Fibroblast of villous mesenchyme (primary cell): ENCODE measurements around the gene PGAM2. TPM values are rescaled to one million over a fixed set of nuclear protein-coding genes. Genes with fewer than 3 reads are reported as not detected.
A peak's percentile ranks its signal among the peaks of the same experiment; 100 is the strongest.

Experiments used
- DNase-seq: peaks from one replicate; pipeline ENCODE4 v3.0.0-alpha.2; 2010; ENCODE audit warnings: low read depth
- H3K4me3 ChIP-seq: 2 replicates; pipeline ENCODE4 v1.5.1; 2011; ENCODE audit warnings: low read depth, mild to moderate bottlenecking, low read length
- total RNA-seq: library from RNA; depleted of rRNA; stranded (reverse); fragments of >200 nt; gene quantifications from 2 replicates; pipeline ENCODE4 v1.2.3, GENCODE V29; 2012
- TF ChIP-seq, protein P1 (sequence below): IDR thresholded peaks from 2 replicates; pipeline ENCODE4 v1.5.1; 2012; ENCODE audit warnings: low read depth, mild to moderate bottlenecking, low read length; ENCODE audit not compliant: insufficient read depth

Gene PGAM2
- total RNA-seq, 1 donor: under 0.01 TPM

DNA sequence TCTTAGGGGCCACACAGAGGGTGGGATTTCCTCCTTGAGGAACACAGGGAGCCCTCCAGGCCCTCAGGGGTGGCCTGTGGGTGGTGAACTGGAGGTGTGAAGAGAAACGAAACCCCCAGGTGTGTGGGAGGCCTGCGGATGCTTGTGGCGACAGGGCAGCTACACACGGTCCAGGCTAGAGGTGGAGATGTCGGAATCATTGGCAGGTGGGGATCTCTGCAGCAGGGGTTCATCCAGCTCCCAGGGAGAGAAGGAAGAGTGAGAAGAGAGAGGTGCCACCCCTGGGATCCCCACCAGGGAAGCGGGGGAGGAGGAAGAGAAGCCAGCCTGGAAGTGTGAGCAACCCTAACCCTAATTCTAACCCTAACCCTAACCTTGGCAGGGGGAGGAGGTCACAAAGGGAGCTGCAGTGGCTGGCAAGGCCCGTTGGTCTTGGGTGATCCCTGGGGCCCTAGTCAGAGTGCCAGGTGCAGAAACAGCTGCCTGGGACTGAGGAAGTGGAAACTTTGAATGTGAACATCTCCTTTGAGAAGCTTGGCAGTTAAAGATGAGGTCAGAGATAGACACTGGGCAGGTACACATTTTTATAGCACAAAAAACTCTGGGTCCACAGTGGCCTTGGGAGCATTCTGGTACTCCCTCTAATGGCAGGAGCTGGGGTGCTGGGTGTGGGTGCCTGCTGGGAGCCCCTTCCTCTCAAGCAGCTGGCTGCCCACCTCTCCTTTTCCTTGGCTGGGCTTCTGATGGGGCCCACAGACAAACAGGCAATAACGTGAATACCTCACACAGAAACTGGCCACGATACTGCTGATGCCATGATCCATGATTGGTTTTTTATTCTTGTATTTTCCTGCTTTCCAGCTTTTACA, 31.9 kb upstream of the PGAM2 start:
- no peak overlapping the region for H3K4me3 ChIP-seq
- DNase-seq: no peak
- TF ChIP-seq, protein P1, sequence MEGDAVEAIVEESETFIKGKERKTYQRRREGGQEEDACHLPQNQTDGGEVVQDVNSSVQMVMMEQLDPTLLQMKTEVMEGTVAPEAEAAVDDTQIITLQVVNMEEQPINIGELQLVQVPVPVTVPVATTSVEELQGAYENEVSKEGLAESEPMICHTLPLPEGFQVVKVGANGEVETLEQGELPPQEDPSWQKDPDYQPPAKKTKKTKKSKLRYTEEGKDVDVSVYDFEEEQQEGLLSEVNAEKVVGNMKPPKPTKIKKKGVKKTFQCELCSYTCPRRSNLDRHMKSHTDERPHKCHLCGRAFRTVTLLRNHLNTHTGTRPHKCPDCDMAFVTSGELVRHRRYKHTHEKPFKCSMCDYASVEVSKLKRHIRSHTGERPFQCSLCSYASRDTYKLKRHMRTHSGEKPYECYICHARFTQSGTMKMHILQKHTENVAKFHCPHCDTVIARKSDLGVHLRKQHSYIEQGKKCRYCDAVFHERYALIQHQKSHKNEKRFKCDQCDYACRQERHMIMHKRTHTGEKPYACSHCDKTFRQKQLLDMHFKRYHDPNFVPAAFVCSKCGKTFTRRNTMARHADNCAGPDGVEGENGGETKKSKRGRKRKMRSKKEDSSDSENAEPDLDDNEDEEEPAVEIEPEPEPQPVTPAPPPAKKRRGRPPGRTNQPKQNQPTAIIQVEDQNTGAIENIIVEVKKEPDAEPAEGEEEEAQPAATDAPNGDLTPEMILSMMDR: no peak

DNA sequence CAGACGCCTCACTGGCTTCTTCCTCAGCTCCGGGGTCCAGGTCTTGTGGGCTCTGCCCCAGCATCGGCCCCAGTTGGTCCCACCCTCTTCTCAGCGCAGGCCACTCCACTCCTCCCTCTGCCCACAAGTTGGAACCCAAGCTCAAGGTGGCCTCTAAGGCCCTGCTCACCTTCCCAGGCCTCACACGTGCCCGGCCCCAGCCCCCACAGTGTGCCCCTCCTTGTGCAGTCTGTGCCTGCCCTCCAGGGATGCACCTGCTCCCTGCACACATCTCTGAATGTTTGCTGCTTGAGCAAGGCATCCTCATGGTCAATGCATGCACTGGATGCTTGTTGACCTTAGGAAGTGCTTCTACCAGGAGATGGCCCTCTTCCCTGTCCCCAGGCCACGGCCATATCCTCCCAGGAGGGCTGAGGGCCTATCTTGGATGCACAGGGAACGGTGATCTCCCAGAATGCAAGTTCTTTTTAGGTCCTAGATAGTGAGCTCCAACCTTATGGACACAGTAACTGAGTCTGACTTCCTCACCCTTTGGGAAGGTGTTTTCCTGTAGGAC, 31.0 kb upstream of the PGAM2 start:
- TF ChIP-seq, protein P1: no peak
- H3K4me3 ChIP-seq: no peak overlapping the region
- no peak for DNase-seq

DNA sequence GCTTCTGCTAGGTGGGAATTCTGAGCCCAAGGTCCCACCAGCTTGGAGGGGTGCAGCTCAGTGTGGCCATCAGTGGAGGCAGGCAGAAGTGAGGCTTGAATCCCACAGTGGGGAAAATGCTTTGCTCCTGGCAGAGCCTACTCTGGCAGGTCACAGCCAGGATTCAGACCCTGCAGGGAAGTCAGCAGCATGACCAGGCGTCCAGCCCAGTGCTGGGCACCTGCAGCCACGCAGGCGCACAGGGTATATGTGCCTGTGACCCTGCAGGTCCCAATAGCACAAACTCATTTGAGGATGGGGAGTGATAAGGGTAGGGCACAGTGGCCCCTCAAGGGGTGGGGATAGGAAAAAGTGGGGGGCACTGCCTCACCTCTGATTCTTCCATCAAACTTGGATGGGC, 30.4 kb upstream of the PGAM2 start:
- DNase-seq: no peak
- TF ChIP-seq, protein P1: no peak
- no peak overlapping the region for H3K4me3 ChIP-seq

DNA sequence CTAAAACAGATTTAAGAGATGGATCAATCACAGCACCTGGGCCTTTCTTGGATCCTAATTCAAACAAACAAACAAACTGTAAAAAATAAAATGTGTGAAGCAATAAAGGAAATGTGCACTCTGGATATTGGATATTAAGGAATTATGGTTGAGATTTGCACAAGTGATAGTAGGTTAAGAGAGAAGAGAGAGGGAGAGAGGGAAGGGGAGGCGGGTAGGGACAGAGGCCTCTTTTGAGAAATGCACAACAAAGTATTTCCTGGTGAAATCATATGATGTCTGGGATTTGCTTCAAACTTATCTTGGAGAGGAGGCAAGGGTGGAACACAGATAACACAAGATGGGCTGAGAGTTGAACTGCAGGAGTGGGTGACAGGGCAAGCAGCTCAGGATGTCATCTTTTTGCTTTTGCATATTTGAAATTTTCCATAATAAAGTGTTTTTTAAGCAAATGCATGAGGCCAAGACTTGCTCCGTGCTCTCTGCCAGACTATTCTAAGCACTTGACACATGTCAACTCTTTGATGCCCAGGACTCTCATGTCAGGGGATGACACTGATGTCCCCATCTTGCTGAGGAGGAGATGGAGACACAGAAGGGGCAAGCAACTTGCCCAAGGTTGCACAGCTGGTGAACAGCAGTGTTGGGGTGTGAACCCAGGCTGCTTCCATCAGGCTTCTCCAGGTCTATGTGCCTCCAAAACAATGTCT, 29.7 kb upstream of the PGAM2 start:
- no peak overlapping the region for H3K4me3 ChIP-seq
- TF ChIP-seq, protein P1: no peak
- DNase-seq: peak; percentile 48

DNA sequence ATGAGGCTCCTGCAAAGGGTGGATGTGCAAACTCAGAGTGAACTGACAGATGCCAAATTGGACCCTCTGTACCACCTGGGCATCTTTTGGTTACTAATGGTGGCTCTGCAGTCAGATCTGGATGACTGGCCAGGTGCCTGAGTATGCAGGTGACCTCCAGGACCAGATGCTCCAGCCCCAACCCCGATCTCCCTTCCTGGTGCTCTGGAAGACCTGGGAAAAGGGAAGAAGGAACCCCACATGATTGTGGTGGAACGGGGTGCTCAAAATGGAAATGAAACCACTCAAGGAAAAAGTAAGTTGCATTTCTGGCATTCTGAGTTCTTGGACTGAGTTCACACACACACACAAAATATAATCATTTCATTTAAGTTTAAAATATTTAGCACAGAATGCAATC, 29.0 kb upstream of the PGAM2 start:
- DNase-seq: no peak
- TF ChIP-seq, protein P1: no peak
- H3K4me3 ChIP-seq: no peak overlapping the region

DNA sequence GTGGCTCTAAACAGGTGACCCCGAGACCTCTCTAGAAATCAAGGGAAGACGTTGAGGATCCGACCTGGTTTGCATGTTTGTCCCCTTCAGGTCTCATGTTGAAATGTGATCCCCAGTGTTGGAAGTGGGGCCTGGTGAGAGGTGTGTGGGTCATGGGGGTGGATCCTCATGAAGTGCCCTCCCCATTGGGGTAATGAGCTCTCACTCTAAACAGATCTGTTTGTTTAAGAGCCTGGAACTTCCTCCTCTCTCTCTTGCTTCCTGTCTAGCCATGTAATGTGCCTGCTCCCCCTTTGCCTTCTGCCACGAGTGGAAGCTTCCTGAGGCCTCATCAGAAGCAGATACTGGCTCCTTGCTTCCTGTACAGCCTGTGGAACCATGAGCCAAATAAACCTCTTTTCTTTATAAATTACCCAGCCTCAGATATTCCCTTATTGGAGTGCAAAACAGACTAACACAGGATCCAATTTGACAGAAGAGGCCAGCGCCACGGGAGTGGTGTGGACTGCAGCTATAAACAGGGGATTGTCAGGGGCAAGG, 27.8 kb upstream of the PGAM2 start:
- TF ChIP-seq, protein P1: no peak
- H3K4me3 ChIP-seq: no peak overlapping the region
- no peak for DNase-seq
